ENCODE data around the gene PET100. TPM values are rescaled to one million over a fixed set of nuclear protein-coding genes. Genes with fewer than 3 reads are reported as not detected.
A peak's percentile ranks its signal among the peaks of the same experiment; 100 is the strongest.

PET100 gene
- total RNA-seq, 1 donor from 2014 or later: 93.2 TPM

DNA sequence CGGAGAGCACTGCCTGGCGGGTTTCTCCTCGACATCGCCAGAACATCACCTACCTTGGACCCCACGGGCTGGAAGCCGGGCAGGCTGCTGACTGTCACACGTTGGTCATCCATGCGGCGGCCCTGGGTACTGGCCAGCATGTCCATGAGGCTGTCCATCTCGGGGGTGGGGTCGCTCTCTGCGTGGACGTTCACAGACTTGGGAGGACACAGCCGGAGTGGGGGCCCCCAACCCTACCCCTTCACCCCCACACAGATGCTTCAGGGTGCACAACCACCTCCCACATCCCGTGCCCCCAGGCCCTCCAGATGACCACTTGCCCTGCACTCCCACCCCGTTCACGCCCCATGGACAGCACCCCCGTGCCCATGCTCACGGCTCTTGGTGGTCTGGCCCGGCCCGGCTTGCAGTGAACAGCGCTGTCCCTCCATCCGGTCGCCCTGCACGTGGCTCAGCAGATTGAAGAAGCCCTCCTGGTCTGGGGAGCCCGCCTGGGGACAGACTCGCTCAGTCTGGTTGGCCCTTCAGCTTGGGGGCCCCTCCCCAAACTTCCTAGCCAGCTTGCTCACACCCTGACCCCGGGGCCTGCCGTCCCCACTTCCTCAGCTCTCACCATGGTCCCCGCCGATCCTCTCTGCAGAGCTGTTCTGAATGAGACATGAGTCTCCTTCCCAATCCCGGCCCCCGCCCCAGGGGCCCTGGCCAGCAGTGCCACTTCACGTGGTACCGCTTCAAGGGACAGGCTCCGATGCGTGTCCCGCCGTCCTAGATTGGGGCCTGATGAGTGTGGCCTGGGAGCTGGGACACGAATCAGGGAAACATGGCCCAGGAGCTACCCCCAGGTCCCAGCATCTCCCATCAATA is 3.0 kb downstream of the PET100 start:
- DNase-seq (no peak), ATAC-seq (no peak)
- no peak for TF ChIP-seq CTCF (IDR thresholded peaks at IDR 0.05)

GRCh38 chr19:7633698-7634097 is 4.1 kb downstream of the PET100 start, which contains the start of gene PCP2:
TSS of gene PCP2 (minus strand) at chr19:7633719. CDS start at chr19:7633457, 262 bp downstream.
- ATAC-seq (no peak), DNase-seq (no peak)
- Histone ChIP-seq H3K9me3 (no peaks in the 10 kb centered on the region), H3K4me1 (peaks cover 18% of the 10 kb centered on the region), H3K27ac (no peak within 1 kb of the TSS), H3K36me3 (peaks cover 7% of the 10 kb centered on the region), H3K27me3 (peaks cover 5% of the 10 kb centered on the region), H3K4me3 (no peak within 1 kb of the TSS)
- TF ChIP-seq CTCF (IDR thresholded peaks at IDR 0.05): no peak
- intact Hi-C loops (cut with DNase I): no loop called here

More for the DNA sequence above, 3.0 kb downstream of the PET100 start:
- Histone ChIP-seq H3K9me3 (no peaks in the 10 kb centered on the region), H3K4me1 (peaks cover 18% of the 10 kb centered on the region), H3K36me3 (peaks cover 7% of the 10 kb centered on the region), H3K27me3 (no peaks in the 10 kb centered on the region), H3K27ac (no peak overlapping the region), H3K4me3 (no peak overlapping the region)
- intact Hi-C loops (cut with DNase I): no loop called here

DNA sequence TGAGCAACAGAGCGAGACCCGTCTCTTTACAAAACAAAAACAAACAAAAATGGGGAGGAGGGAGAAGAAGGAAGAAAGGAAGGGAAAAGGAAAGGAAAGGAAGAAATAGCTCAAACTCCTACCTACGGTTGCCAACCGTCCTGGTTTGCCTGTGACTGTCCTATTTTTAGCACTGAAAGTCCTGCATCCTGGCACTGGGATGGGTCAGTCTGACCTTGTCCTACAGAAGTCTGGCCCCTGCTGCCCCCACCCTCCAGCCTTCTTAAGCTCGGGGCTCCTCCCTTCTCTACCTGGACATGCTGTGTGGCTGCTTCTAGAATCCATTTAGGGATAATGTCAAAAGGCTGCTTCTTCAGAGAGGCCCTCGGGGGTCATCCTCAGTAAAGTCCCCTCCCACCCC is 6.1 kb downstream of the PET100 start:
- Histone ChIP-seq H3K4me1 (peaks cover 11% of the 10 kb centered on the region), H3K9me3 (no peaks in the 10 kb centered on the region), H3K36me3 (peaks cover 7% of the 10 kb centered on the region), H3K27ac (no peak overlapping the region), H3K4me3 (no peak overlapping the region), H3K27me3 (peaks cover 5% of the 10 kb centered on the region)
- TF ChIP-seq CTCF (IDR thresholded peaks at IDR 0.05): no peak
- no peak for DNase-seq
- intact Hi-C loops (cut with DNase I): no loop called here
- ATAC-seq: no peak

- Histone ChIP-seq H3K36me3 (peaks cover 7% of the 10 kb centered on the region), H3K4me1 (peaks cover 7% of the 10 kb centered on the region), H3K27ac (peak overlapping the region; percentile 95), H3K27me3 (peaks cover 5% of the 10 kb centered on the region), H3K4me3 (peak overlapping the region; percentile 82), H3K9me3 (no peaks in the 10 kb centered on the region)
- DNase-seq: no peak
- TF ChIP-seq CTCF (IDR thresholded peaks at IDR 0.05): no peak
- intact Hi-C loops (cut with DNase I): no loop called here
- no peak for ATAC-seq
These were observed 6.7 kb downstream of the PET100 start for GRCh38 chr19:7636317-7636690.

- Histone ChIP-seq H3K4me1 (peaks cover 7% of the 10 kb centered on the region), H3K27ac (peak within 1 kb of the TSS; percentile 95), H3K36me3 (peaks cover 6% of the 10 kb centered on the region), H3K9me3 (no peaks in the 10 kb centered on the region), H3K27me3 (peaks cover 5% of the 10 kb centered on the region), H3K4me3 (peak within 1 kb of the TSS; percentile 82)
- intact Hi-C loops (cut with DNase I): no loop called here
- peak; percentile 94 for DNase-seq
- ATAC-seq: peak; percentile 96
- no peak for TF ChIP-seq CTCF (IDR thresholded peaks at IDR 0.05)
These were observed 7.2 kb downstream of the PET100 start, which contains the start of gene STXBP2 for GRCh38 chr19:7636691-7637373. TSS of gene STXBP2 (plus strand) at chr19:7637110. CDS start at chr19:7637150, 40 bp downstream.
